Measurements from ENCODE around the gene DDIT4. TPM values are rescaled to one million over a fixed set of nuclear protein-coding genes. Genes with fewer than 3 reads are reported as not detected.

DDIT4 gene
- total RNA-seq, 1 donor from 2014 or later: 200 TPM

- Histone ChIP-seq H3K27ac (peak overlapping the region; percentile 65), H3K4me1 (peaks cover 67% of the 10 kb centered on the region)
- intact Hi-C loops (cut with DNase I): no loop called here
Measured at GRCh38 chr10:72314263-72314662, 40.5 kb downstream of the DDIT4 start.

GRCh38 chr10:72315054-72315453 lies 41.3 kb downstream of the DDIT4 start:
- intact Hi-C loops (cut with DNase I): no loop called here
- H3K36me3 ChIP-seq: no peaks in the 10 kb centered on the region
- H3K4me1 ChIP-seq: peaks cover 62% of the 10 kb centered on the region
- no peaks in the 10 kb centered on the region for H3K9me3 ChIP-seq
- DNase-seq (no peak), ATAC-seq (no peak)
- H3K27ac ChIP-seq: peak overlapping the region; percentile 65
- H3K4me3 ChIP-seq: no peak overlapping the region
- H3K27me3 ChIP-seq: no peaks in the 10 kb centered on the region
- no peak for TF ChIP-seq CTCF (IDR thresholded peaks at IDR 0.05)

More at GRCh38 chr10:72314263-72314662, 40.5 kb downstream of the DDIT4 start:
- ATAC-seq (no peak), DNase-seq (no peak)
- no peaks in the 10 kb centered on the region for H3K9me3 ChIP-seq
- no peak for TF ChIP-seq CTCF (IDR thresholded peaks at IDR 0.05)
- H3K4me3 ChIP-seq: no peak overlapping the region
- no peaks in the 10 kb centered on the region for H3K36me3 ChIP-seq
- no peaks in the 10 kb centered on the region for H3K27me3 ChIP-seq

- peak overlapping the region; percentile 65 for H3K27ac ChIP-seq
- no peaks in the 10 kb centered on the region for H3K9me3 ChIP-seq
- H3K36me3 ChIP-seq: no peaks in the 10 kb centered on the region
- TF ChIP-seq CTCF (IDR thresholded peaks at IDR 0.05): no peak
- ATAC-seq (peak; percentile 49), DNase-seq (peak; percentile 70)
- H3K4me3 ChIP-seq: no peak overlapping the region
- peaks cover 62% of the 10 kb centered on the region for H3K4me1 ChIP-seq
- intact Hi-C loops (cut with DNase I): no loop called here
- no peaks in the 10 kb centered on the region for H3K27me3 ChIP-seq
Measured at GRCh38 chr10:72315611-72316385, 42.1 kb downstream of the DDIT4 start.

- DNase-seq (no peak), ATAC-seq (peak; percentile 7)
- Histone ChIP-seq H3K27me3 (no peaks in the 10 kb centered on the region), H3K36me3 (no peaks in the 10 kb centered on the region), H3K4me3 (no peak overlapping the region), H3K27ac (peak overlapping the region; percentile 65), H3K9me3 (no peaks in the 10 kb centered on the region), H3K4me1 (peaks cover 66% of the 10 kb centered on the region)
- intact Hi-C loops (cut with DNase I): no loop called here
- no peak for TF ChIP-seq CTCF (IDR thresholded peaks at IDR 0.05)
Measured at GRCh38 chr10:72316386-72316700, 42.6 kb downstream of the DDIT4 start.

- intact Hi-C loops (cut with DNase I): no loop called here
- peak; percentile 79 for DNase-seq
- Histone ChIP-seq H3K36me3 (no peaks in the 10 kb centered on the region), H3K4me1 (peaks cover 69% of the 10 kb centered on the region), H3K27me3 (no peaks in the 10 kb centered on the region), H3K9me3 (no peaks in the 10 kb centered on the region), H3K27ac (peak overlapping the region; percentile 65), H3K4me3 (no peak overlapping the region)
- no peak for TF ChIP-seq CTCF (IDR thresholded peaks at IDR 0.05)
- ATAC-seq: no peak
Measured at GRCh38 chr10:72316748-72317435, 43.2 kb downstream of the DDIT4 start.
